ENCODE results near the gene SAT2. TPM values are rescaled to one million over a fixed set of nuclear protein-coding genes. Genes with fewer than 3 reads are reported as not detected.

SAT2 gene
- total and polyA plus RNA-seq, 10 of the 15 experiments (the other 5 are each of a cell fraction or from before 2014, with no cell fraction given), result 14.6 to 44.0 (median 27.9) TPM

GRCh38 chr17:7655541-7655840 lies 27.9 kb upstream of the SAT2 start:
- DNase-seq (ENCODE audit: low read depth, low spot score), result no peak
- intact Hi-C loops (cut with micrococcal nuclease; ENCODE audit: unreplicated experiment) (no loop called here), in situ Hi-C loops (cut with MboI) (no loop called here)
- Histone ChIP-seq H2AFZ (ENCODE audit: control insufficient read depth, low read depth, low read length) (no peak overlapping the region), H3K4me3 (no peak overlapping the region), H3K9me3 (replicated peaks; ENCODE audit: control insufficient read depth, insufficient read depth, low read length) (no peaks in the 10 kb centered on the region), H3K79me2 (ENCODE audit: control insufficient read depth, insufficient read depth, low read length) (no peaks in the 10 kb centered on the region), H3K9ac (ENCODE audit: control insufficient read depth, insufficient read depth, low read length) (no peak overlapping the region), H4K20me1 (ENCODE audit: control insufficient read depth, insufficient read depth) (no peaks in the 10 kb centered on the region), H3K4me1 (ENCODE audit: control insufficient read depth, insufficient read depth, low read length) (no peaks in the 10 kb centered on the region), H3K4me2 (ENCODE audit: control insufficient read depth, insufficient read depth) (no peak overlapping the region), H3K27me3 (replicated peaks in 1 of 2; ENCODE audit: control insufficient read depth in 2 of 2, insufficient read depth in 2 of 2, low read length in 1 of 2) (peaks cover 5 to 6% of the 10 kb centered on the region in 2 experiments), H3K36me3 (ENCODE audit: control insufficient read depth in 2 of 2, insufficient read depth in 2 of 2, low read length in 1 of 2) (no peaks in the 10 kb centered on the region), H3K27ac (ENCODE audit: control insufficient read depth, insufficient read depth) (no peak overlapping the region)
- CTCF ChIA-PET, result interaction anchor here (1.0 kb wide), 2 partner anchors 23 to 32 kb away, joined by 3 to 5 read pairs; partner anchors contain the start of gene TP53
- no TSS peak for BruUV-seq (replicated peaks)
- no peak for FAIRE-seq
- RAD21 ChIA-PET (ENCODE audit: unreplicated experiment), result no interaction called here
- 36% methylated on average over 17 of the region's 17 CpGs for WGBS (ENCODE audit: insufficient coverage, insufficient replicate concordance, low lambda C conversion rate, missing lambda C conversion rate)
- SMC1A ChIA-PET (ENCODE audit: uncharacterized antibody, unreplicated experiment), result interaction anchor here (1.4 kb wide), 1 partner anchor 32 kb away, joined by 3 read pairs; the partner anchor contains the start of gene TP53
- TF ChIP-seq MEF2B (IDR thresholded peaks at IDR 0.05; ENCODE audit: partially characterized antibody, poor library complexity, severe bottlenecking) (peak; percentile 70), IKZF1 (conservative IDR thresholded peaks at IDR 0.05) (0 out of 2 replicates have a peak, but pooled peaks have one; percentile 17), YY1 (IDR thresholded peaks at IDR 0.05; ENCODE audit: low read depth, low read length) (no peak), ZZZ3 (IDR thresholded peaks at IDR 0.05; ENCODE audit: control insufficient read depth, insufficient read length, low read depth) (no peak), KAT2A (conservative IDR thresholded peaks at IDR 0.05; ENCODE audit: control insufficient read depth, low read depth, low read length) (no peak), MYC (IDR thresholded peaks at IDR 0.05; ENCODE audit: insufficient read depth, insufficient read length, insufficient replicate concordance, low read length, severe bottlenecking) (no peak), HDGF (IDR thresholded peaks at IDR 0.05) (no peak), ZNF687 (IDR thresholded peaks at IDR 0.05) (no peak), MLLT1 (IDR thresholded peaks at IDR 0.05) (no peak), NFYB (IDR thresholded peaks at IDR 0.05; ENCODE audit: insufficient read depth, low read depth, low read length) (no peak), ZNF622 (IDR thresholded peaks at IDR 0.05) (no peak)
- peak; percentile 47 for ATAC-seq
- POLR2A ChIA-PET, result interaction anchor here (0.7 kb wide), 1 partner anchor 33 kb away, joined by 6 read pairs; the partner anchor contains the start of gene WRAP53

Measured in GM12878 (cell line).